ENCODE data around the gene ALDH16A1. TPM values are rescaled to one million over a fixed set of nuclear protein-coding genes. Genes with fewer than 3 reads are reported as not detected.

ALDH16A1 gene
- total RNA-seq, 2 donors from 2014 or later: 22.6 to 34.0 TPM

DNA sequence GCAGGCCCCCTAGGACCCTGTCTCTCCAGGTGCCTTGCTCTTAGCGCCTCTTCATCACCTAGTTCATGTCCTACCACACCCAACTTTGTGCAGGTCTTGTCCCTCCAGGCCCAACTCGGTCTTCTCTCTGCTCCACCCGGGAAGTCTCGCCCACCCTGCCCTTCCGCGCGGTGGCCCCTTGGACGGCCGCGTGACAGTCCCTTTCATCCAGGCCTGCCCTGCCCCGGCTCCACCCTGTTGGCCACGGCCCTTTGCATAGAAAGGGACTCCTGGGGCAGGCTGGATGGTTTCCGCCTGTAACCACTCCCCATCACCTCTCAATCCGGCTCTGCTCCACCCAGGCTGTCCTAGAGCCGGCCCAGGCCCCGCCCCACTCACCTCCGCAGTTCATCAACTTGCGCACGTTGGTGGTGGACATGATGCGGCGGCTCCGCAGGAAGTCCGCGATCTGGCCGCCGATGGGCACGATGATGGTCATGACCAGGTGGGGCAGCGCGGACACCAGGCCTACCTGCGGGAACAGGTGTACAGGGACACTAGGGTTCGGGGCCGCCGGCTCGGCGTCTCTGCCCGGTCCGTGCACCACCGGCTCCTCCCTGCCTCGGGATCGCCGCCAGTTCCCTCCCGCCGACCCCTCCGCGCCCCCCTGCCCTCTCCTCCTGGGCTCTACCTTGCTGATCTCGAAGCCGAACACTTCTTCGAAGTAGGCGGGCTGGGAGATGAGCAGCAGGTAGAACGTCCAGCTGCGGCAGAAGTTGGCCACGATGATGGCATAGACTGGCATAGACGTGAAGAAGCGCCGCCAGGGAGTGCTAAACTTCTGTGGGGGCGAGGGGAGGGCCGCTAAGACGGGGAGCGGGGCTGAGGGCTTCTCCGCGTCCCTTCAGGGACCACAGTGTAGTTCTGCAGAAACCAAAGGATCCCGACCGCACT, 20.6 kb upstream of the ALDH16A1 start:
- H3K27ac Mint-ChIP-seq: no peak overlapping the region
- no peaks in the 10 kb centered on the region for H3K9me3 Mint-ChIP-seq
- DNase-seq (ENCODE audit: low spot score in 2 of 2): no peak
- peak in 1 of 2 donors; percentile 61 for ATAC-seq
- peaks cover 5 to 6% of the 10 kb centered on the region in 2 donors for H3K36me3 Mint-ChIP-seq

DNA sequence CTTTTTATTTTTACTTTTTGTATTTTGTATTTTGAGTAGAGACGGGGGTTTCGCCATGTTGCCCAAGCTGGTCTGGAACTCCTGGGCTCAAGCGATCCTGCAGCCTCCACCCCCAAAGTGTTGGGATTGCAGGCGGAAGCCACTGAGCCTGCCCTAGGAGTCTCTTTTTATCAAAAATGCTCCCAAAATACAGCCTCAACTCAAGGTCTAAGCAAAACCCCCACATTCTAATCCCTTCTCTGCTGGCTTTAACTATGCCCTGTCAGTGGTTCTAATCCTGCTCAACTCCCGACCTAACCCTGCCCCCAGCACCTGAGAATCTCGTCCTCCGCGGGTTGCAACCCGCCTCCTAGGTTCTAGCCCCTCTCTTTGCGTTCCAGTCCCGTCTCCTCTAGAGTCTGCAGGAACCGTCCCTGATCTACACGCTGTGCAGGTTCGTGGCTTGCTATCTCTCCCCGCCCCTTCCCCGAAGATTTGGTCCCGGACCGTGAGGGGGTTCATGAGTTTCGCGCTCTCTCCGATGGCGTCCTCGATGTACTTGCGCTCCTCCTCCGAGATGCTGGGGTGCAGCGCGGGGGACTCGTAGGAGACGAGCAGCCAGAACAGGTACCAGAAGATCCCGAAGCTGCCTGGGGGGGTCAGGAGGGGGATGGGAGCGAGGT, 19.7 kb upstream of the ALDH16A1 start:
- ATAC-seq (no peak), DNase-seq (ENCODE audit: low spot score in 2 of 2) (no peak)
- H3K36me3 Mint-ChIP-seq: peaks cover 5 to 6% of the 10 kb centered on the region in 2 donors
- H3K27ac Mint-ChIP-seq: no peak overlapping the region
- H3K9me3 Mint-ChIP-seq: no peaks in the 10 kb centered on the region

DNA sequence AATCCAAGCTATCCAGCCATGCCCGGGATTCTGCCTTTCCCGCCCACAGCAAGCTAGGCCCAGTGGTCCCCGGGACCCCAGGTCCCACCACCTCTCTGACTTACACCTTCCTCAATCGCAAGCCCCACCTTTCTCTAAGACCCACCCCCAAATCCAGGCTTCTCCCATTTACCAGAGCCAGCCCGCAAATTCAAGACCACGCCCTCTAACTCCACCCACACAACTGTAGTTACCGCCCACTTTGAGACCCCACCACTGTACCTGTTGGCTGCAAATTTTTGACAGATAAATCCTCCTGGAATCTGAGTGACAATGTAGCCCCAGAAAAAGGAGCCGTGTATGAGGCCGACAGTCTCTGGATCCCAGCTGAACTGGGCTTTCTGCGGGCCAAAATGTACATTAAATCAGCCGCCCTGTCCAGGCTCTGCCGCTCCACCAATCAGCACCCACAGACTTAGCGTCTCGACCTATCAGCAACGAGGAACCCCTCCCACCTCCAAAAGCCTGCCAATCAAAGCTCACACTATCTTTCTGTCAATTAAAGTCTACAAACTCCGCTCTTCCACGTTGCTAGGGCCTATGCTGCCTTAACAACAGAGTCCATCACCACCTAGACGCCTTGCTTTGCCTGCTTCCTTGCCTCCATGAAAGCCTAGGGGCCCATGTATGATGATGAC, 18.0 kb upstream of the ALDH16A1 start:
- ATAC-seq (no peak), DNase-seq (ENCODE audit: low spot score in 2 of 2) (no peak)
- no peaks in the 10 kb centered on the region for H3K9me3 Mint-ChIP-seq
- no peak overlapping the region for H3K27ac Mint-ChIP-seq
- H3K36me3 Mint-ChIP-seq: peaks cover 0 to 5% of the 10 kb centered on the region in 2 donors

DNA sequence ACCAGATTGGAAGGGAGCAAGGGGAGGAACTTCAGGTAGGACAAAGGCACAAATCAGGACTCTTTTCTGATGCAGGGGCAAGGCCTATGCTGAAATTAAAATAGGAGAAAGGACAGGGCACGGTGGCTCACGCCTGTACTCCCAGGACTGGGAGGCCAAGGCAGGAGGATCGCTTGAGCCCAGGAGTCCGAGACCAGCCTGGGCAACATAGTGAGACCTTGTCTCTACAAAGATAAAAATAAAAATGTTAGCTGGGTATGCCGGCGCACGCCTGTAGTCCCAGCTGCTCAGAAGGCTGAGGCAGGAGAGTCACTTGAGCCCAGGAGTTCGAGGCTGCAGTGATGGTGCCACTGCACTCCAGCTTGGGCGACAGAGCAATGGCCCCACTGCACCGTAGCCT, 17.4 kb upstream of the ALDH16A1 start:
- no peak for ATAC-seq
- no peak overlapping the region for H3K27ac Mint-ChIP-seq

DNA sequence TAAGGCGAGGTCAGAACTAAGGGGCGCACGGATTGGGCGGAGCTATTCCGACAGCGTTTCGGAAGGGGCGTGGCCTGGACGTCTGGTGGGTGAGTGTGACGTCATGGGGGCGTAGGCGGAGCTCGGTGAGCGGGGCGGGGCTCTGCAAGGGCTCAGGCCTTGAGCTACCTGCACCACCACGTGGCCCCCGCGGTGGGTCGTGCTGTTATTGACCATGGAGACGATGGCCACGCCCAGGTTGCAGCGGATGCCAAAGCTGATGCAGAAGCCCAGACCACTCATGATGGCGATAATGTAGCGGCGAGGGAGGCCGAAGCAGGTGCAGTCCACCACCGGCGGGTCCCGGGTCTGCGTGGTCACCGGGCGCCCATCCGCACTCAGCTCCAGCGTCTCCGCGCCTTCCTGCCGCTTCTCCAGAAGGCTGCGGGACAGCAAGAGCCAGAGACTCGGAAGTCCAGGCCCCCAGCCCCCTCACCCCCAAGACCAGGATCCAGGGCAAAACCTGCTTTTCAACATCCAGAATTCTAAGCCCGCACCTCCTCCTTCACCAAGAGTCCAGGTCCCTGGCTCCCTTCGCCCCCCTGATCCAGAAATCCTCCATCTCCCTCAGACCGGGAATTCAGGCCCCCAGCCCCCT, 16.5 kb upstream of the ALDH16A1 start:
- H3K27ac Mint-ChIP-seq: no peak overlapping the region
- ATAC-seq: peak in 1 of 2 donors; percentile 33
- no peaks in the 10 kb centered on the region for H3K9me3 Mint-ChIP-seq
- DNase-seq (ENCODE audit: low spot score in 2 of 2): peak in 1 of 2 donors; percentile 68
- peaks cover 0 to 5% of the 10 kb centered on the region in 2 donors for H3K36me3 Mint-ChIP-seq

More for the DNA sequence above, 17.4 kb upstream of the ALDH16A1 start:
- no peak for DNase-seq (ENCODE audit: low spot score in 2 of 2)
- peaks cover 0 to 5% of the 10 kb centered on the region in 2 donors for H3K36me3 Mint-ChIP-seq
- H3K9me3 Mint-ChIP-seq: no peaks in the 10 kb centered on the region

DNA sequence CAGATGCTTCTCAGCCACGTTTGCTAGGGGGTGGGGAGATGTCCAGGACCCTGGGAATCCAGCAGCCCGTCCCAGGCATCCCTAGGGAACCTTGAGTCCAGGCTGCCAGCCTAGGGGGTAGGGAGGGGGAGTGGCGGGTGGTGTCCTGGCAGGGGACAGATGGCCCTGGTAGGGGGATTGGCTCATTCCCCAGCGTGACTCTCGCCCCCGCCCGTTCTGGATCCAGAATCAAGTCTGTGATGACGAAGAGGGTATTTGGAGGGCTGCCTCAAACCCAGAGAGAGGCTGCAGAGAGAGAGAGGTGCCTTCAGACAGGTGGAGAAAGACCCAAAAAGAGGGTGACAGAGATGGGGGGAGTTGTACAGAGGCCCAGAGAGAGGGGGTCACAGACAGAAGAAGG, 15.8 kb upstream of the ALDH16A1 start:
- DNase-seq (ENCODE audit: low spot score in 2 of 2) (no peak), ATAC-seq (no peak)
- Mint-ChIP-seq H3K27ac (no peak overlapping the region), H3K36me3 (peaks cover 0 to 1% of the 10 kb centered on the region in 2 donors), H3K9me3 (no peaks in the 10 kb centered on the region)

DNA sequence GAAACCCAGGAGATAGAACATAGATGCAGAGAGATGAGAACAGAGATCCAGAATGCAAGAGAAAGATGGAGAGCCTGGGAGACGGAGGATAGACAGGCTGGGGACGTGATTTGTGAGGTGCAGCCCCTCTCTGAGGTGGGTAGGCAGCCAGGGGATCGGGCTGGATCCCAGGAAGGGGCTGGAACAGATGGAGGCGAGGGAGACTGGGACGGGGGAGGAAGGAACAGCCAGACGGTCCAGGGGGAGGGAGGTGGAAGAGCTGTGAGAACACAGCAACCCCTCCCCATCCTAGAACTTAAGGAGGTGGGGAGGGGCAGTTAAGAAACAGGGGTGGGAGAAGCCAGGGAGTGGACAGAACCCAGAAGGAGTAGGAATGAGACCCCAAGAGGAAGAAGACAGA, 14.8 kb upstream of the ALDH16A1 start:
- DNase-seq (ENCODE audit: low spot score in 2 of 2) (no peak), ATAC-seq (no peak)
- H3K27ac Mint-ChIP-seq: no peak overlapping the region
- H3K36me3 Mint-ChIP-seq: no peaks in the 10 kb centered on the region
- H3K9me3 Mint-ChIP-seq: no peaks in the 10 kb centered on the region

DNA sequence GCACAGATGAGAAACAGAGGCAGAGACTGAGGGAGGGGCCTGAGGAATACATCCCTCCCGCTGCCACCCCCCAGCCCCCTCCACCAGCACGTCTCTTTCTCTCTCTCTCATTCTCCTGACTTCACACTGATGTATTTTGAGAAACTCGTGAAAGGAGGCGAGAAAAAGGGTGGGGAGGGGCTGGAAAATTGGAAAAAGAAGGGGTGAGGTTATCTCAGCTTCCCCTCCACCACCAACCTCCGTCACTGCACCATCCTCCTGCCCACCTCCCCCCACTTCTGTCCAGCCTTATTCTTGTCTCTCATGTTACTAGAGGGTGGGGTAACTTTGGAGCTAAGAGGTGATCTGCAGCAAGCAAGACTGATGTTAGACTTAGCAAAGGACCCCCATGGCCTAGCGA, 13.2 kb upstream of the ALDH16A1 start:
- no peak overlapping the region for H3K27ac Mint-ChIP-seq
- no peaks in the 10 kb centered on the region for H3K36me3 Mint-ChIP-seq
- ATAC-seq (no peak), DNase-seq (ENCODE audit: low spot score in 2 of 2) (no peak)
- H3K9me3 Mint-ChIP-seq: no peaks in the 10 kb centered on the region

DNA sequence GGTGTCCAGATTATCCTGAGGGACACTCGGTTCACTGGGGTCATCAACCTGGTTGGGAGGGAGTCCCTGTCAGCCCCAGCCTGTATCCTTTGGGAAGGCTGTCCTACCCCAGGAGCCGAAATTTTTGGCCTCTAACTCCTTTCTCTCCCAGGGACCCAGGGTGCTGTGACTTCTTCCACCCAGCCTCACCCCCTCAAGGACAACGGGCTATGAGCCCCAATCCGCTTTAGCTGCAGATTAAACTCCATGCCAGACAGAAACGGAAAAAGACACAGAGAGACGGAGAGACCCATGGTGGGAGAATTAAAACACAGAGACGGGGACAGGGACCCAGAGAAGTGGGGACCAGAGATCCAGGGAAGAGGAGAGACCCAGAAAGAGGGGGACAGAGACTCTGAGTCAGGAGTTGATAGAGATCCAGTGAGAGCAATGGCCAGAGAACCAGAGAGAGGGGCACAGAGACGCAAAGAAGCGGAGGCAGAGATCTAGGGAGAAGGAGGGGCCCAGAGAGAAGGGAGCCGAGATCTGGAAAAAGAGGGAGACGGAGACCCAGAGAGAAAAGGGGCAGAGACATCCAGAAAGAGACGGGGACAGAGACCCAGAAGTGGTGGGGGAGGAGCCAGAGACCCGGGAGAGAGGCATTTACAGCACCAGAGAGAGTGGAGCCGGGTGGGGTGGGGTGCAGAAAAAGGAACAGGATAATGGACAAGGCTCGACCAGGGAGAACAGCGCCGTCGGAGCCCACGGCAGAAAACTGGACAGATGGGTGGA, 12.4 kb upstream of the ALDH16A1 start:
- DNase-seq (ENCODE audit: low spot score in 2 of 2): no peak
- H3K9me3 Mint-ChIP-seq: no peaks in the 10 kb centered on the region
- H3K27ac Mint-ChIP-seq: no peak overlapping the region
- H3K36me3 Mint-ChIP-seq: no peaks in the 10 kb centered on the region
- no peak for ATAC-seq

DNA sequence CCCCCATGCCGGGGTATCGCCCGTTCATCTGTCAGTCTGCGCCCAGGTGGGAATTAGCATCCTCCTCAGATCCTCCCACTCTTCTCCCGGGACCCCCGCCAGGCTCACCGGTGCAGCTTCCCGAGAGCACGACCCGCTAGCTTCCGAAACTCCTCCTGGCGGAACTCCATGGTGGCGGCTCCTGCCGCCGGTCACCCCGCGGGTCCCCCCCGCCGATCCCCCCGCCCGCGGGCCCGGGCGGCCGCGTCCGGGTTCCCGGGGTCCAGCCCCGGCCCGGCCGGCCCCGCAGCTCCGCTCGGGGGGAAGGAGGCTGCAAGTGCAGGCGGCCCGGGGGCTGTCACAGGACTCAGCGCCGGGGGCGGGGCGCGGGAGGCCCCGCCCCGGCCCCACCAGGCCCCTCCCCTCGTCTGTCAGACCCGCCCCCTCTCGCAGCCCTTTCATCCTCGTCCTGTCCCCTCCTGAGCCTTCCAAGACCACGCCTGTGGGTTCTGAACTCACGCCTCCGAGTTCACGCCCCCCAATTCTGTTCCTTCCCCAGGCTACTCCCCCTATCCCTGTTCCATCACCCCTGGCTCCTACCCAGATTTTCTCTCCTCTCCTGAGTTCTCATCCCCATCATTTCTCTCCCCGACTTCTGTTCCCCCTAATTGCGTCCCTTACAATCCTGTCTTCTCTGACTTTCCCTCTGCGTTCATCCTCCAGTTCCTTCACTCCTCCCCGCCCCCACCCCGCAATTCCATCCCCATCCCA, 11.6 kb upstream of the ALDH16A1 start, which contains the start of gene SLC17A7:
TSS of gene SLC17A7 (minus strand) at position 318 of the 750 bp plus-strand sequence. CDS start at position 170, 148 bp downstream.
- Mint-ChIP-seq H3K9me3 (no peaks in the 10 kb centered on the region), H3K36me3 (peaks cover 0 to 2% of the 10 kb centered on the region in 2 donors), H3K27ac (no peak within 1 kb of the TSS)
- DNase-seq (ENCODE audit: low spot score in 2 of 2): no peak
- ATAC-seq: peak in 1 of 2 donors; percentile 19

DNA sequence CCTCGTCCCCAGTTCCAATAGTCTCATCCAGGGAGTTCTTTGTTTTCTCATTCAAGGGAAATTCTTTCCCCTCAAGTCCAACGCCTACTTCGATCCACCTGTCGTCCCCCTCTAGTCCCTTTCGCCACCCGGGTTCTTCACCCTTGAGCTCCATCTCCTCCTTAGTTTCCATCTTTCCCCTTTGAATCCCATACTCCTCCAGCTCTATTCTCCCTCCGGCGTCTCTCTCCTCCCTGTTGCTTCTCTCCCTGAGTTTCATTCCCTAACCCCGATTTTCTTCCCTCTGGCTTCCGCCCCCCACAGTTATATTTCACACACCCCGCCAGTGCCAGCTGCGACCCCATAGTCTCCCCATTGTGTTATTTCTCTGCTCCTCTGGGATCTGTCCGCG, 11.1 kb upstream of the ALDH16A1 start:
- no peak overlapping the region for H3K27ac Mint-ChIP-seq
- H3K9me3 Mint-ChIP-seq: no peaks in the 10 kb centered on the region
- H3K36me3 Mint-ChIP-seq: peaks cover 0 to 6% of the 10 kb centered on the region in 2 donors
- DNase-seq (ENCODE audit: low spot score in 2 of 2) (no peak), ATAC-seq (no peak)

DNA sequence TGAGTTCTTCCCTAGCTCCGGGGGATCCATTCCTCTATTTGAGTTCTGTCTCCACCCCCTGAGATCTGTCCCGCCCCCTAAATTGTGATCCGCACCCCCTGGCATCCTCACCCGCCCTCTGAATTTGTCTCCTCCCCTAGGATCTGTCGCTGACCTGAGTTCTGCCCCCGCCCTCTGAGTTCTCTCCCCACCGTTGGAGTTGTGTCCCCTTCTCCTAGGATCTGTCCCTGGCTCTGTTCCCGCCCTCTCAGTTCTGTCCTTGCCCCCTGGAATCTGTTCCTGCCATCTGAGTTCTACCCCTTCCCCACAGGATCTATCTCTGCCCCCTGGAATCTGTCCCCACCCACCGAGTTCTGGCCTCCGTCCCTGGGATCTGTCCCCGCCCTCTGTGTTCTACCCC, 10.7 kb upstream of the ALDH16A1 start:
- ATAC-seq (no peak), DNase-seq (ENCODE audit: low spot score in 2 of 2) (no peak)
- Mint-ChIP-seq H3K36me3 (peaks cover 0 to 6% of the 10 kb centered on the region in 2 donors), H3K27ac (no peak overlapping the region), H3K9me3 (no peaks in the 10 kb centered on the region)

DNA sequence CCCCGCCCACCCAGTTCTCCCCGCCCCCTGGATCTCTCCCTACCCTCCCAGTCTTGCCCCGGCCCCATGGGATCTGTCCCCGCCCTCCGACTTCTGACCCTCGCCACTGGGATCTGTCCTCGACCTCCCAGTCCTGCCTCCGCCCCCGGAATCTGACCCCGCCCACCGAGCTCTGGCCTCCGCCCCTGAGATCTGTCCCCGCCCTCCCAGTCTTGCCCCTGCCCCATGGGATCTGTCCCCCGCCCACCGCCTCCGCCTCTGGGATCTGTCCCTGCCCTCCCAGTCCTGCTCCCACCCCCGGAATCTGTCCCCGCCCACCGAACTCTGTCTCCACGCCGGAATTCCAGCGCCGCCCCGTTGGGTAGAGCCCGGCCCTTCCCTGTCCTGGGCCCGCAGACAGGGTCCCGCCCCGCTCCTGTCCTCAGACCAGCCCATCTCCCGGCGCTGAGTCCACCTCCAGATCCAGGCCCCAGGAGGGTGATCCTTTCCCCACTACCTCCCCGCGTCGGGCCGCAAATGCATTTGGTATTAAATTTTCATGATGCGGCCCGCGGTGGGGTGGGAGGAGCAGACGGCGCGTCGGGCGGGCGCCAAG, 10.2 kb upstream of the ALDH16A1 start:
- DNase-seq (ENCODE audit: low spot score in 2 of 2) (peak in 1 of 2 donors; percentile 74), ATAC-seq (peak; percentile 30 to 50)
- peaks cover 0 to 6% of the 10 kb centered on the region in 2 donors for H3K36me3 Mint-ChIP-seq
- peak overlapping the region in 1 of 2 donors; percentile 67 for H3K27ac Mint-ChIP-seq
- no peaks in the 10 kb centered on the region for H3K9me3 Mint-ChIP-seq

DNA sequence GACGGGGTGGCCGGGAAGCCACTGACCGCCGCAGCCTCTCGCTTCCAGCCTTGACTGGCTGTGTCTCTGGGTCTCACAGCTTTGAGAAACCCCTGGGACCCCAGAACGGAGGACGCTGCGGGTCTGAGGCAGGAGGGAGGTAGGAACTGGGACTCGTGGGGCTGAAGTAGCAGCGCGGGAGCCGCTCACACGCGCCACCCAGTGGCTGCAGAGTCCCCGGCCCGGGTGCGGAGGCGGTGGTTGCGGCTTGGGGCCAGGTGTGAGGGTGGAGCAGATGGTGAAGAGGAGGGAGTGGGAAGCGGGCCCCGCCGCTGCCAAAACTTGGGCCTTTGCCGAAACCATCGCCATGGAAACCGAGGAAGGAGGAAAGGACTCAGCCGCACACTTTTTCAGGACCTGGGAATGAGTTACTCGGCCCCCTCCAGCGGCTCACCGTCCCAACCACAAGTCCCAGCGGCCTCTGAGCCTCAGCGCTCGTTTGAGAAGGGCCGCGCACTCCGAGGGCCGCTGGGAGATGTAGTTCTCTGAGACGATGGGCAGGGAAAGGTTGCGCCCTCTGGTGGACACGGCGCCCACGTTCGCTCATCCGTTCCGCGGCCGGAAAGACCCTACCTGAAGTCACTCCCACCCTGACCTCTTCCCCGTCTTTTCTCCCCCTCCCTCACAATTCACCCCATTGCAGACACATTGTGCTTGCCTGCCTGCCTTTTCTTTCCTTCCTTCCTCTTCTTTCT, 9.5 kb upstream of the ALDH16A1 start:
- peak overlapping the region in 1 of 2 donors; percentile 67 for H3K27ac Mint-ChIP-seq
- peaks cover 0 to 11% of the 10 kb centered on the region in 2 donors for H3K36me3 Mint-ChIP-seq
- peak; percentile 86 to 92 for ATAC-seq

More for the DNA sequence above, 9.5 kb upstream of the ALDH16A1 start:
- no peaks in the 10 kb centered on the region for H3K9me3 Mint-ChIP-seq
- DNase-seq (ENCODE audit: low spot score in 2 of 2): peak; percentile 94 to 96
